ENCODE data around the gene TLCD3A.

Gene TLCD3A

DNA sequence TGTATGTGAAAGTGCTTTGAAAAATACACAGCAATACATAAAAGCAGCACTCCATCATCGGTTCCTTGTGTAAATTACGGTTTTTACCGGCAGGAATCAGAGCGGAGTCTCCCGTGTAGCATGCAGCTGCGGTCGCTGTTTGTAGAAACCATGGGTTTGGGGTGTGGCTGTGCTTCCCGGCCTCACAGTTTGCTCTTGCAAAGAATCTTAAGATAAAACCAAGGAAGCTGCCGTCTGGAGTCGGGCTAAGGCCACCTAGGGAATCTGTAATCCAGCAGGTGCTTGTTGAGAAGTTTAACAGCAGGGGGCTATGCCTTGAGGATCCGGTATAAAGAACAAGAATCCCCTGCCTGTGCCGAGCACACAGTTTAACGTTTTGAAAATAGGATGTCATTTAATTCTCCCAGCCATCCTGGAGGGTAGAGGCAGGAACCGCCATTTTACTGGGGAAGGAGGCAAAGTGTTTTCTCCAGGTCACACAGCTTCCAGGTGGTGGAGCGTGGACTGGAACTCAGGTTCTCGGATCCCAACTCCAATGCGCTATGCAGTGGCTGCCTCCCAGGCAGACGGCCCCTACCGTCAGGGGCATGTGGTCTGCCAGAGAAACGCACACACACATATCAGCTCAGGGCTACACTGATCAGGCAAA is 6.0 kb upstream of the TLCD3A start:
- Histone ChIP-seq H3K79me2 (ENCODE audit: insufficient read depth, low read length) (no peaks in the 10 kb centered on the region), H3K27me3 (ENCODE audit: insufficient read depth, low read length) (peaks cover 5% of the 10 kb centered on the region; the same call in 1 of the 2 replicates), H3K4me1 (ENCODE audit: insufficient read depth, low read length, severe bottlenecking) (peaks cover under 1% of the 10 kb centered on the region), H3K9ac (ENCODE audit: low read length) (no peak overlapping the region), H3K4me3 (ENCODE audit: low read depth, low read length, poor library complexity, severe bottlenecking) (no peak overlapping the region), H3K36me3 (ENCODE audit: insufficient read depth, low read length) (no peaks in the 10 kb centered on the region; the same call in 1 of the 2 replicates), H3K9me3 (ENCODE audit: low read length) (no peaks in the 10 kb centered on the region), H3K4me2 (ENCODE audit: low read length) (no peak overlapping the region), H3K27ac (ENCODE audit: low read depth, low read length, poor library complexity, severe bottlenecking) (no peak overlapping the region), H2AFZ (ENCODE audit: low read length) (no peak overlapping the region), H3F3A (ENCODE audit: insufficient read depth, low read length) (no peaks in the 10 kb centered on the region), H4K20me1 (ENCODE audit: insufficient read depth, low read length) (no peaks in the 10 kb centered on the region), H3K9me2 (ENCODE audit: low read depth, low read length) (no peaks in the 10 kb centered on the region)
- TF ChIP-seq, protein P1, sequence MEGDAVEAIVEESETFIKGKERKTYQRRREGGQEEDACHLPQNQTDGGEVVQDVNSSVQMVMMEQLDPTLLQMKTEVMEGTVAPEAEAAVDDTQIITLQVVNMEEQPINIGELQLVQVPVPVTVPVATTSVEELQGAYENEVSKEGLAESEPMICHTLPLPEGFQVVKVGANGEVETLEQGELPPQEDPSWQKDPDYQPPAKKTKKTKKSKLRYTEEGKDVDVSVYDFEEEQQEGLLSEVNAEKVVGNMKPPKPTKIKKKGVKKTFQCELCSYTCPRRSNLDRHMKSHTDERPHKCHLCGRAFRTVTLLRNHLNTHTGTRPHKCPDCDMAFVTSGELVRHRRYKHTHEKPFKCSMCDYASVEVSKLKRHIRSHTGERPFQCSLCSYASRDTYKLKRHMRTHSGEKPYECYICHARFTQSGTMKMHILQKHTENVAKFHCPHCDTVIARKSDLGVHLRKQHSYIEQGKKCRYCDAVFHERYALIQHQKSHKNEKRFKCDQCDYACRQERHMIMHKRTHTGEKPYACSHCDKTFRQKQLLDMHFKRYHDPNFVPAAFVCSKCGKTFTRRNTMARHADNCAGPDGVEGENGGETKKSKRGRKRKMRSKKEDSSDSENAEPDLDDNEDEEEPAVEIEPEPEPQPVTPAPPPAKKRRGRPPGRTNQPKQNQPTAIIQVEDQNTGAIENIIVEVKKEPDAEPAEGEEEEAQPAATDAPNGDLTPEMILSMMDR (IDR thresholded peaks at IDR 0.05; ENCODE audit: low read length): no peak

DNA sequence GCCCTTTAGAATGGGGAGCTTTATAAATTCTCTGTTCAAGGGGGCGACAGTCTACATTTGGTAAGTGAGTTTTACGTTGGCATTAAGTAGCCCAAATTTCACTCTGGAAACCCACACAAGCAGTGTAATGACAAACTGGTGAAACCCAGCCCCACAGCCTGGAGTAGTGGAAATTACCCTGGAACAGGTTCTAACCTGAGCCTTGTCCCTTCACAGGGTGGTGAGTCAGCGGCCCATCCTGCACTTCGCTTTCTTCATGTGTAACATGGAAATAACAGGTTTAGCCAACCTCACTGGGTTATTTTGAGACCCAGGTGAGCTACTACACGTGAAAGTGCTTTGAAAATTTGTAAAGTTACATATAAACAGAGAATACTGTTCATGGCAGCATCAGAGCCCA is 3.5 kb upstream of the TLCD3A start:
- no peak overlapping the region for H3K4me2 ChIP-seq (ENCODE audit: low read length)
- H3K9ac ChIP-seq (ENCODE audit: low read length): no peak overlapping the region
- H3K79me2 ChIP-seq (ENCODE audit: insufficient read depth, low read length): no peaks in the 10 kb centered on the region
- peaks cover 5% of the 10 kb centered on the region; the same call in 1 of the 2 replicates for H3K27me3 ChIP-seq (ENCODE audit: insufficient read depth, low read length)
- H4K20me1 ChIP-seq (ENCODE audit: insufficient read depth, low read length): no peaks in the 10 kb centered on the region
- no peak overlapping the region for H3K4me3 ChIP-seq (ENCODE audit: low read depth, low read length, poor library complexity, severe bottlenecking)
- TF ChIP-seq, protein P1 (IDR thresholded peaks at IDR 0.05; ENCODE audit: low read length): no peak
- TF ChIP-seq EZH2 (IDR thresholded peaks at IDR 0.05; ENCODE audit: borderline replicate concordance, low read length): no peak
- peaks cover 16% of the 10 kb centered on the region for H3K4me1 ChIP-seq (ENCODE audit: insufficient read depth, low read length, severe bottlenecking)
- H3K9me3 ChIP-seq (ENCODE audit: low read length): no peaks in the 10 kb centered on the region
- H3K27ac ChIP-seq (ENCODE audit: low read depth, low read length, poor library complexity, severe bottlenecking): no peak overlapping the region
- no peak overlapping the region for H2AFZ ChIP-seq (ENCODE audit: low read length)
- H3K9me2 ChIP-seq (ENCODE audit: low read depth, low read length): no peaks in the 10 kb centered on the region
- no peaks in the 10 kb centered on the region; the same call in 1 of the 2 replicates for H3K36me3 ChIP-seq (ENCODE audit: insufficient read depth, low read length)
- H3F3A ChIP-seq (ENCODE audit: insufficient read depth, low read length): no peaks in the 10 kb centered on the region

GRCh38 chr17:731644-732066 is 741 bp upstream of the TLCD3A start:
- Histone ChIP-seq H3K4me1 (ENCODE audit: insufficient read depth, low read length, severe bottlenecking) (peaks cover 16% of the 10 kb centered on the region), H3K27me3 (ENCODE audit: insufficient read depth, low read length) (peaks cover 5% of the 10 kb centered on the region; the same call in 1 of the 2 replicates), H3K9me2 (ENCODE audit: low read depth, low read length) (no peaks in the 10 kb centered on the region), H3K4me3 (ENCODE audit: low read depth, low read length, poor library complexity, severe bottlenecking) (peak overlapping the region; percentile 68), H4K20me1 (ENCODE audit: insufficient read depth, low read length) (no peaks in the 10 kb centered on the region), H3K9ac (ENCODE audit: low read length) (peak overlapping the region; percentile 71), H3F3A (ENCODE audit: insufficient read depth, low read length) (no peaks in the 10 kb centered on the region), H2AFZ (ENCODE audit: low read length) (no peak overlapping the region), H3K9me3 (ENCODE audit: low read length) (no peaks in the 10 kb centered on the region), H3K4me2 (ENCODE audit: low read length) (peak overlapping the region; percentile 77), H3K36me3 (ENCODE audit: insufficient read depth, low read length) (no peaks in the 10 kb centered on the region), H3K27ac (ENCODE audit: low read depth, low read length, poor library complexity, severe bottlenecking) (no peak overlapping the region), H3K79me2 (ENCODE audit: insufficient read depth, low read length) (no peaks in the 10 kb centered on the region)
- TF ChIP-seq, protein P1 (IDR thresholded peaks at IDR 0.05; ENCODE audit: low read length): no peak
- TF ChIP-seq EZH2 (IDR thresholded peaks at IDR 0.05; ENCODE audit: borderline replicate concordance, low read length): no peak
